Measurements from ENCODE around the gene FGF19. TPM values are rescaled to one million over a fixed set of nuclear protein-coding genes. Genes with fewer than 3 reads are reported as not detected.

Gene FGF19
- total RNA-seq, 6 donors from 2014 or later = 0.23 to 0.24 TPM; not detected in 4

- H3K27ac ChIP-seq = no peak overlapping the region
- H3K27me3 ChIP-seq = no peaks in the 10 kb centered on the region
- H3K36me3 ChIP-seq = no peaks in the 10 kb centered on the region
- no peak for ATAC-seq (ENCODE audit: low FRiP score in 2 of 2)
- peaks cover 0 to 8% (median 6%) of the 10 kb centered on the region in 4 donors for H3K4me1 ChIP-seq
- WGBS, 2 donors = 73 to 94% methylated on average over 9 to 12 of the region's 13 CpGs
- H3K4me3 ChIP-seq = no peak overlapping the region
- peak in 1 of 2 donors; percentile 37 for DNase-seq
- H3K9me3 ChIP-seq = no peaks in the 10 kb centered on the region
- no peak for TF ChIP-seq POLR2A (IDR thresholded peaks at IDR 0.05)
- TF ChIP-seq POLR2AphosphoS5 (IDR thresholded peaks at IDR 0.05) = no peak
- no peak for TF ChIP-seq CTCF (IDR thresholded peaks at IDR 0.05)
- TF ChIP-seq EP300 (IDR thresholded peaks at IDR 0.05) = no peak
Observed at GRCh38 chr11:69686452-69686851, 17.4 kb downstream of the FGF19 start.

- no peak for TF ChIP-seq EP300 (IDR thresholded peaks at IDR 0.05)
- TF ChIP-seq POLR2AphosphoS5 (IDR thresholded peaks at IDR 0.05) = no peak
- no peak for TF ChIP-seq POLR2A (IDR thresholded peaks at IDR 0.05)
- TF ChIP-seq CTCF (IDR thresholded peaks at IDR 0.05) = no peak
- DNase-seq (no peak), ATAC-seq (ENCODE audit: low FRiP score in 2 of 2) (no peak)
- H3K27ac ChIP-seq = no peak overlapping the region
- WGBS, 2 donors = 57 to 63% methylated on average over 8 of the region's 8 CpGs
- H3K9me3 ChIP-seq = no peaks in the 10 kb centered on the region
- H3K27me3 ChIP-seq = no peaks in the 10 kb centered on the region
- H3K36me3 ChIP-seq = no peaks in the 10 kb centered on the region
- no peak overlapping the region for H3K4me3 ChIP-seq
- peaks cover 0 to 8% (median 6%) of the 10 kb centered on the region in 4 donors for H3K4me1 ChIP-seq
Observed at GRCh38 chr11:69685348-69685747, 18.5 kb downstream of the FGF19 start.

GRCh38 chr11:69684651-69685050, 19.2 kb downstream of the FGF19 start:
- H3K4me1 ChIP-seq = peaks cover 0 to 8% (median 6%) of the 10 kb centered on the region in 4 donors
- 64 to 66% methylated on average over 11 of the region's 11 CpGs for WGBS, 2 donors
- H3K4me3 ChIP-seq = no peak overlapping the region
- no peaks in the 10 kb centered on the region for H3K9me3 ChIP-seq
- no peaks in the 10 kb centered on the region for H3K36me3 ChIP-seq
- no peaks in the 10 kb centered on the region for H3K27me3 ChIP-seq
- H3K27ac ChIP-seq = no peak overlapping the region
- ATAC-seq (ENCODE audit: low FRiP score in 2 of 2) = no peak
- TF ChIP-seq EP300 (IDR thresholded peaks at IDR 0.05) (no peak), POLR2A (IDR thresholded peaks at IDR 0.05) (no peak), CTCF (IDR thresholded peaks at IDR 0.05) (no peak), POLR2AphosphoS5 (IDR thresholded peaks at IDR 0.05) (no peak)
- DNase-seq = no peak

GRCh38 chr11:69683764-69684333, 20.0 kb downstream of the FGF19 start:
- Histone ChIP-seq H3K36me3 (no peaks in the 10 kb centered on the region), H3K27ac (no peak overlapping the region), H3K4me1 (peaks cover 0 to 8% (median 6%) of the 10 kb centered on the region in 4 donors), H3K4me3 (no peak overlapping the region), H3K27me3 (no peaks in the 10 kb centered on the region), H3K9me3 (no peaks in the 10 kb centered on the region)
- DNase-seq = no peak
- TF ChIP-seq POLR2AphosphoS5 (IDR thresholded peaks at IDR 0.05) (no peak), CTCF (IDR thresholded peaks at IDR 0.05) (peak in 4 of 6 experiments; percentile 23 to 62 (median 30)), POLR2A (IDR thresholded peaks at IDR 0.05) (no peak), EP300 (IDR thresholded peaks at IDR 0.05) (no peak)
- WGBS, 2 donors = 46 to 98% methylated on average over 6 to 9 of the region's 9 CpGs
- no peak for ATAC-seq (ENCODE audit: low FRiP score in 2 of 2)
